Measurements from ENCODE around the gene TMC1.
"Not testable (repeated sequence)": the region's sequence is repeated elsewhere in the genome, so short reads cannot be mapped to it uniquely, and the experiment has no call there.

TMC1 gene

DNA sequence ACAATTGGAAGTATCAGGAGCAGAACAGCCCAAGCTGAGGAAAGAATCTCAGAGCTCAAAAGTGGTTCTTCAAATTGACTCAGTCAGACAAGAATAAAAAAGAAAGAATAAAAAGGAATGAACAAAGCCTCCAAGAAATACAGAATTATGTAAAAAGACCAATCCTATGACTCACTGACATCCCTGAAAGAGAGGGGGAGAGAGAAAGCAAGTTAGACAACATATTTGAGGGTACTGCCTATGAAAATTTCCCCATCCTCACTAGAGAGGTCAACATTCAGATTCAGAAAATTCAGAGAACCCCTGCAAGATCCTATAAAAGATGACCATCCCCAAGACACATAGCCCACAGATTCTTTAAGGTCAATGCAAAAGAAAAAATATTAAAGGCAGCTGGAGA lies 258.2 kb downstream of the TMC1 start:
- no peak for DNase-seq

GRCh38 chr9:72786948-72787347 lies 265.5 kb downstream of the TMC1 start:
- DNase-seq: no peak

DNA sequence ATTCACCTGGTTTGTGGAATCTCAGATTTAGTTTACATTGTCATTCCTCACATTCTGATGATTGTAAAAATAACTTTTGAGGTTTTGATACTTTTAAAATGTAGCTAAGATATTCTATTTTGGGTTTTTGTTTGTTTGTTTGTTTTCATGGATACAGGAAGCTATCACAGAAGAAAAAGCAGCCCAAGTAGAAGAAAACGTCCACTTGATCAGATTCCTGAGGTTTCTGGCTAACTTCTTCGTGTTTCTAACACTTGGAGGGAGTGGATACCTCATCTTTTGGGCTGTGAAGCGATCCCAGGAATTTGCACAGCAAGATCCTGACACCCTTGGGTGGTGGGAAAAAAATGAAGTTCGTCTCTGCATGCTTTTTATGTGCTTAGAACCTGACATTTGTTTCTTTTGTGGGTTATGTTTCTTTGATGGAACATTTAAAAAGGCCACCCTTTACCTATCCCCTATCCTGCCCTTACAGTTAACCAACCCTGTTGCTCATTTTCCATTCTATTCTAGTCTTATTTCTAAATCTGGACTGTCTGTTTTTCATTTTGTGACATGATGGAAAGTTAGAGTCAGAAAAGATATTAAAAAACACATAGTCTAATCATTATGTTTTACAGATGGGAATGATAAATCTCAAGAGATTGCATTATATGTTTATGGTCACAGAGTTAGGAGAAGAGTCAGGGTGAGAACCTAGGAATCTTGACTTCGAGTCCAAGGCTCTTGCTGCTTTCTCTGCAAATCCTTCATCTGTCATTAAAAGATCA lies 267.7 kb downstream of the TMC1 start:
- no peak for DNase-seq

- DNase-seq: no peak
Observed at GRCh38 chr9:72789885-72790284, 268.5 kb downstream of the TMC1 start.

DNA sequence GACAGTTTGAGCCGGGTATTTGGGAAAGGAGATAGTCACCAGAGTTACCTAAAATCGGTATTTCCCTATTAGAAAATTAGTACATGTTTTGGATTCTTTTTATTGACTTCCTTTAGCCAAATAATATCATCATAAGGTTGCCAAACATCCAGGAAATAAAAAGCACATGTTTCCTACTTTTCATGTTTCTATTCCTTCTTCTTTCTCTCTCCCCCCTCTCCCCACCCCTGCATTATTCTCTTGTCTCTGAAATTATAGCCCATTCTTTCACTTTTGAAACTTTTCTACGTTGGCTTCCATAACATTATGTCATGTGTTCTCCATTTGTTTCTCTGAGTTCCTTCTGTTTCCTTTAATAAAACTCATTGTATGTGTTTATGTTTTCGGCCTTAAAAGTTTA lies 269.6 kb downstream of the TMC1 start:
- DNase-seq: no peak

GRCh38 chr9:72791436-72791835 lies 270.0 kb downstream of the TMC1 start:
- DNase-seq: no peak

- no peak for DNase-seq
Observed at GRCh38 chr9:72794946-72795345, 273.5 kb downstream of the TMC1 start.

DNA sequence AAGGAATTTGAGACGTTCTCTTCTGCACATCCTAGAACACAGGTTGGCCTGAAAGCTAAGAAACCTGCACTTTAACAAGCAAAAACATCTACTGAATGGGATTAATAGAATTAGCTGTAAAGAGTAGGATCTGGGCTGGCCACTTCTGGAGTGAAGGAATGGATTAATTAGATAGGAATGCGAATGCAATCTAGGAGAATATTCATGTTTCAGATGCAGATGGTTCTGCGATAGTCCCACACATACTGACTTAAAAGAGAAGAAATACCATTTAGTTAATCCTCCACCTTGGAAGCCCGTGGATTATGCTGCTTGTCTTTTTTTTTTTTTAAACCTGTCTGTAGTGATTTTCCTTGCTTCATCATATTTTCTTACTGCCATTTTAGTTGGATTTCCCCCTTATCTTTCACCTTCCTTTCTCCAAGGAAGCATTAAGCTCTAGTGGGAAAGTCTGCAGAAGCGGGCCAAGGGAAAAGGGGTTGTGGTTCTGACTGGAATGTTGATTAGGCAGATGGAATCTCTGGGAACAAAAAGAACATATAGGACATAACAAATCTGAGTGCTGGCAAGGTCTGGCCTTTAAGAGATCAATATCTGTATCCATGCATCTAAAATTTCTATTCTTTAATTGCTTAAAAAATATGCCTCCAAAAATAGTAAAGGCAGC lies 279.1 kb downstream of the TMC1 start:
- no peak for DNase-seq

DNA sequence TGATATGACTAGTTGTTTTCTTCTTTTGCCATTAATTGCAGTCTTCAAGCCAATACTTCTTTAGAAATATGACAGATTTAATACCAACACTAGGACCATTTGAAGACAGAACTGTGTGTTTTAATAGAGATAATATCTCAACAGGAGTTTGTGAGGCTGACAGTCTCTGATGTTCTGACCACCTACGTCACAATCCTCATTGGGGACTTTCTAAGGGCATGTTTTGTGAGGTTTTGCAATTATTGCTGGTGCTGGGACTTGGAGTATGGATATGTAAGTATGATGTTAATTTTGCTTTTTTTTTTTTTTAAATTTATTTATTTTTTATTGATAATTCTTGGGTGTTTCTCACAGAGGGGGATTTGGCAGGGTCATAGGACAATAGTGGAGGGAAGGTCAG lies 283.8 kb downstream of the TMC1 start:
- DNase-seq: no peak

DNA sequence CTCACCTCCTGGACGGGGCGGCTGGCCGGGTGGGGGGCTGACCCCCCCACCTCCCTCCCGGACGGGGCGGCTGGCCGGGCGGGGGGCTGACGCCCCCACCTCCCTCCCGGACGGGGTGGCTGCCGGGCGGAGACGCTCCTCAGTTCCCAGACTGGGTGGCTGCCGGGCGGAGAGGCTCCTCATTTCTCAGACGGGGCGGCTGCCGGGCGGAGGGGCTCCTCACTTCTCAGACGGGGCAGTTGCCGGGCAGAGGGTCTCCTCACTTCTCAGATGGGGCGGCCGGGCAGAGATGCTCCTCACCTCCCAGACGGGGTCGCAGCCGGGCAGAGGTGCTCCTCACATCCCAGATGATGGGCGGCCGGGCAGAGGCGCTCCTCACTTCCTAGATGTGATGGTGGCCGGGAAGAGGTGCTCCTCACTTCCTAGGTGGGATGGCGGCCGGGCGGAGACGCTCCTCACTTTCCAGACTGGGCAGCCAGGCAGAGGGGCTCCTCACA lies 285.0 kb downstream of the TMC1 start:
- not testable (repeated sequence) for DNase-seq

DNA sequence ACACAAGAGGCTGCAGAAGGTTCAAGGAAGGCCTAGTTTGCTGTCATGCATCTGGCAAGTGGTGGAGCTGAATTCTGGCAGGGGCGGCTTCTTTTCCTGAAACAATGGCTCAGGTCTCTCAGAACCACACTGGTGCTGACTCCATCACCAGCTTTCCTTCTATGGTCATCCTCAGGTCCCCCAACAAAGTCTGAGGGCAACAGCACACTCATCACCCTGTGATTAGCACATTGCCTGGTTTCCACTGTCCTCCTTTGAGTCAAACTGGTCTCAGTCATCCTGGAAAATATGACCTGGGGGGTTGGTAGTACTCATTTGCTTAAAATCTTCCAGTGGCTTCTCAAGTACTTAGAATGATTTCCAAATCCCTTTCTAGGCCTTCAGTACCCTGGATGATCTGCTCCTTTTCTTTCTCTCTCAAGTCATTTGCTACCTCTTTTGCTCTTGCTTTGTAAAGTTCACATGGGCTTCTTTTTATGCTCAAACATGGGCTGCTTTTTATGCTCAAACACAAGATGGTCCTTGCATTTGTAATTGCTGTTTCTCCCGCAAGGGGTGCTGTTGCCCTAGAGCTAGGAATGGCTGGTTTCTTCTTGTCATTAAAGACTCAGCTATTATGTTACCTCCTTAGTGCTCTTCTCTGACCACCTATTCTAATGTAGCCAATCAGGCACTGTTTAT lies 286.5 kb downstream of the TMC1 start:
- DNase-seq: no peak

- DNase-seq: no peak
Observed at GRCh38 chr9:72808446-72808768, 287.0 kb downstream of the TMC1 start.

GRCh38 chr9:72809586-72809985 lies 288.2 kb downstream of the TMC1 start:
- DNase-seq: no peak

GRCh38 chr9:72812559-72813111 lies 291.2 kb downstream of the TMC1 start:
- DNase-seq: no peak

GRCh38 chr9:72813544-72813943 lies 292.1 kb downstream of the TMC1 start:
- no peak for DNase-seq

- no peak for DNase-seq
Observed at GRCh38 chr9:72814083-72814597, 292.7 kb downstream of the TMC1 start.

- DNase-seq: no peak
Observed at GRCh38 chr9:72816666-72817065, 295.3 kb downstream of the TMC1 start.

- no peak for DNase-seq
Observed at GRCh38 chr9:72817413-72817812, 296.0 kb downstream of the TMC1 start.

DNA sequence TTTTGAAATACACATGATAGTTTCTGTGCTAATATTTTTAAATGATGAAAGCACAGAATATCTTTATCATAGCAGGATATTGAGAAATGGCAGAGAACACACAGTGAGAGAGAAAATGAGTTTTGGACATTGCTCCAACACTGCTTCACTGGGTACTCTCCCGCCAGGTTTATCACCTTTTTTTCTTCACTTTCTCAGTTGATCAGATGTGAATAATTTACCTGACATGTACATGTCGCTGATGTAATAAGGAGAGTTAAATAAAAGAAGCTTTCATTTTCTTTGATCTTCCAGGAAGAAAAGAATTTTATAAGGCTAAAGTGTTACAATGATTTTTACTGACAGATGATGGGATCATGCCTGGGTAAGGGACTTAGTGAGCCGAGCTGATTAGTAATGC lies 297.0 kb downstream of the TMC1 start:
- DNase-seq: no peak

- DNase-seq: no peak
Observed at GRCh38 chr9:72823971-72824370, 302.6 kb downstream of the TMC1 start.

GRCh38 chr9:72826996-72827949 lies 305.9 kb downstream of the TMC1 start:
- DNase-seq: no peak
